ENCODE data around the gene WDR70.

- TF ChIP-seq, protein P1, sequence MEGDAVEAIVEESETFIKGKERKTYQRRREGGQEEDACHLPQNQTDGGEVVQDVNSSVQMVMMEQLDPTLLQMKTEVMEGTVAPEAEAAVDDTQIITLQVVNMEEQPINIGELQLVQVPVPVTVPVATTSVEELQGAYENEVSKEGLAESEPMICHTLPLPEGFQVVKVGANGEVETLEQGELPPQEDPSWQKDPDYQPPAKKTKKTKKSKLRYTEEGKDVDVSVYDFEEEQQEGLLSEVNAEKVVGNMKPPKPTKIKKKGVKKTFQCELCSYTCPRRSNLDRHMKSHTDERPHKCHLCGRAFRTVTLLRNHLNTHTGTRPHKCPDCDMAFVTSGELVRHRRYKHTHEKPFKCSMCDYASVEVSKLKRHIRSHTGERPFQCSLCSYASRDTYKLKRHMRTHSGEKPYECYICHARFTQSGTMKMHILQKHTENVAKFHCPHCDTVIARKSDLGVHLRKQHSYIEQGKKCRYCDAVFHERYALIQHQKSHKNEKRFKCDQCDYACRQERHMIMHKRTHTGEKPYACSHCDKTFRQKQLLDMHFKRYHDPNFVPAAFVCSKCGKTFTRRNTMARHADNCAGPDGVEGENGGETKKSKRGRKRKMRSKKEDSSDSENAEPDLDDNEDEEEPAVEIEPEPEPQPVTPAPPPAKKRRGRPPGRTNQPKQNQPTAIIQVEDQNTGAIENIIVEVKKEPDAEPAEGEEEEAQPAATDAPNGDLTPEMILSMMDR (conservative IDR thresholded peaks at IDR 0.05): no peak
- TF ChIP-seq ZFX (IDR thresholded peaks at IDR 0.05): no peak
Measured at GRCh38 chr5:37665889-37666288, 286.8 kb downstream of the WDR70 start.

Data from C4-2B (cell line).